ENCODE data around the gene NPEPL1.
"Not testable (repeated sequence)": the region's sequence is repeated elsewhere in the genome, so short reads cannot be mapped to it uniquely, and the experiment has no call there.

The NPEPL1 gene

GRCh38 chr20:58740356-58741308, 48.0 kb downstream of the NPEPL1 start:
- DNase-seq (ENCODE audit: low read depth in 2 of 2): no peak

DNA sequence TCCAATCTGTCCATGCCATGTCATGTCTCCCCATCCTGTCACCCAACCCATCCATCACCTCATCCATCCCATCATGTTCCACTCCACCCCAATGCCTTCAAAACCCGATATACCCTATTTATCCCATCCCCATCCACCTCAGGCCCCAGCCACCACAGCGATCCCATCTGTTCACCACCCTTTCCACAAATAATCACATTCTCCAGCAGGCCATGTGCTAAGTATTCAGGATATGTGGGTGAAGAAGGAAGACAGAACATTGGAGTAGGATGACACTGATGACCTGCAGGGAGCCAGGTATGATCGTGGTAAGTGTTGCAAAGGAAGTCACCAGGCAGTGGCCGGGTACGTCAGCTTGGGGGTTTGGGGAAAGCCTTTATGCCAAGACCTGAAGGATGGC, 48.8 kb downstream of the NPEPL1 start:
- DNase-seq (ENCODE audit: low read depth in 2 of 2): no peak

DNA sequence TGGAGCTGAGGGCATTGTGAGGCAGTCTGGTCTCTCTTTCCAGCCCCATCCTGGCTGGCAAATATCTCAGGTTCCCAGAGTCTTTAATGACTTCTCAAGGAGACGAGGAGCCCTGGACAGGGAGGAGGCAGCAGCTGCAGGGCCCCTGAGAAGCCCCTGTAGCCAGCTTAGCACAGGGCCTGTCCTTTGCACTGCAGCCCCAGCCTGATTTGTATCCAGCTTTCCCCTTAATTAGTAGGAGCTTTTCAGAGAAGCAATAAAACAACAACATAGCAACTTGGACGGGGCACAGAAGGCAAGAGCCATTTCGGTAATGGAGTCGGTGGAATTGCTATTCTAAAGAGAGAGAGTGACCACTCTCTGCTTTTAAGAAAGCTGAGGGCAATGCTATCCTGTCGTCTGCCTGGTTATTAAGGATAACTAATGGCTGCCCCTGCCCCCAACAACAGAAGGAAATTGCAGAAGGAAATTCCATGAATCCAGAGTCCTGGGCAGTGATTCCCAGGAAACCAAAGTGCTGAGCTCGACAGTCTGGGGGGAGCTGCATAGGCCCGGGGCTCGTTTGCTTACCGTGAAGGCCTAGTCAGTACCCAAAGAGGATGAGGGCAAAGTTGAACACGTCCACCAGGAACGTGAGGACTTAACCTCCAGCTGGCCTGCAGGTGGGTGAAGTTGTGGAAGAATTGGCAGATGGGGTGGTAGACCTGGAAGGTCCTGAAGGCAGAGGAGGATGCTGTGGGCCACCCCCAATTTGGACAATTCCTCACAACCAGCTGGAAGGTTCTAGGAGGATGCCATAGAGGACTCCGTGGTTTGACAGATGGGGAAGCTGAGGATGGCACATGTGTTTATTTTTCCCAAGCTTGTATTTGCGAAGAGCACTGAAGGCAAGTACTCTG, 50.3 kb downstream of the NPEPL1 start:
- no peak for DNase-seq (ENCODE audit: low read depth in 2 of 2)

DNA sequence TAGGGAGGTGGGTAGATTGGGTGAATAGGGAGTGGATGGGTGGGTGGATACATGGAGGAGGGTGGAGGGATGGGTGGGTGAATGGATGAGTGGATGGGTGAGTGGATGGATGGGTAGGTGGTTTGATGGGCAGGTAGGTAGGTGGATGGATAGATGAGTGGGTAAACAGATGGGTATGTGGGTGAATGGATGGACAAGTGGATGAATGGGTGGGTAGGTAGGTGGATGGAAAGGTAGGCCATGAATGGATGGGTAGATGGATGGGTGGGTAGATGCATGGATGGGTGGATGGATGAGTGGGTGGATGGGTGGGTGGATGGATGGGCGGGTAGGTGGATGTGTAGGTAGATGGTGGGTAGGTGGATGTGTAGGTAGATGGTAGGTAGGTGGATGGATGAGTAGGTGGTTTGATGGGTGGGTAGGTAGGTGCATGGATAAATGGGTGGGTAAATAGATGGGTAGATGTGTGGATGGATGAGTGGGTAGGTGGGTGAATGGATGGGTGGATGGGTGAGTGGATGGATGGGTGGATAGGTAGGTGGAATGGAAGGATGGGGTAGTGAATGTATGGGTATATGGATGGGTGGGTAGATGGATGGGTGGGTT, 51.4 kb downstream of the NPEPL1 start:
- DNase-seq (ENCODE audit: low read depth in 2 of 2): no peak

- DNase-seq (ENCODE audit: low read depth in 2 of 2): no peak
These were observed 52.2 kb downstream of the NPEPL1 start for GRCh38 chr20:58744836-58745235.

DNA sequence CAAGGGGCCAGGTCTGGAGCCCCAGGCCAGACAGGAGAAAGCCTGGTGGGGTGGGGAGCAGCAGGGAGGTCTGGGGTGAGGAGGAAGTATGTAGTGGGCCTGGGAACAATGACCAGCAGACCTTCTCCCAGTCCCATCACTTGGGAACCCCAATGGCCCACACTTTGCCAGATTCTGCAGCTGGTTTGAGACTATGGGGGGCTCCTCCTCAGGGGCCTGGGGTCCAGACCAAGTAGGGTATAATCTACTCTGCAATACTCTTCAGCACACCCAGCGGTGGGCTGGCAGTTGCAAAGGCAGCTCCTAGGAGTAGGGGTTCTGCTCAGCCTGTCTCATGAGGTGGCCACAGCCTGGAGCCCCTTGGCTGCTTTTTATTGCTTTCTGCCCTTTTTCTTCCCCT, 52.8 kb downstream of the NPEPL1 start:
- no peak for DNase-seq (ENCODE audit: low read depth in 2 of 2)

DNA sequence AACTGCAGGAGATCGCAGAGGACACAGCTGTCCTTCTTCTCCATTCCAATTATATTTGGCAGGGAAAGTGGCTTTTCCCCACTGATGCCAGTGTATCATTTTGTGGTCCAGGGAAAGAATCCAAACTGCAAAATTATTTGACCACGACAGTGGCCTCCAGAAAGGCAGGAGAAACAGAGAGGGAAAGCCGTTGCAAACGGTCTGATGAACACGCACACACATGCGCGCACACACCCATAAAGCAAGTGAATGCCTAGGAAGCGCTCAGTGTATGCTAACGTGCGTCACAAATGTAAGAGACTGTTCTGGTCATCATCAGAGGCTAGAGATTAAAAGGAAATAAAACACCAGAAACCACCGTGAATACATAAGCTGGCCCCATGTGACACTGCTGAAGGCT, 54.0 kb downstream of the NPEPL1 start:
- DNase-seq (ENCODE audit: low read depth in 2 of 2): no peak

DNA sequence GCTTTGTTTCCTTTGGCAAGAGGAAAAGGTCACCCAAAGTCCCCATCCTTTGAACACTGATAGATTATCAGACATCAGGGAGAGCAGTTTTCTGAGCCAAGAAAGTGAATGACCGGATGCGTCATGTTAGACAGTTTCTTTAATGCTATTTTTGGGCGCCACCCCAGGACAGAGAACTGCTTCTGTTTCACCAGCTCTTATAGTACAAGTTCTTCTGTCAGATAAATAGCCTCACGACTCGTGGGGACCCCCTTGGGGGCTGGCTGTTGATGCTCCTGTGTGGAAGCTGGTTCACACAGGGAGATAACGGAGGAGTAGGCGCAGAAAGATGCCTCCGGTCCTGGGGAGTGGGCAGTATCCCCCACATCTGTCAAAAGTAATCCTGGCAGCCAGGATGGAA, 54.6 kb downstream of the NPEPL1 start:
- DNase-seq (ENCODE audit: low read depth in 2 of 2): no peak

- no peak for DNase-seq (ENCODE audit: low read depth in 2 of 2)
These were observed 56.0 kb downstream of the NPEPL1 start for GRCh38 chr20:58748618-58749017.

DNA sequence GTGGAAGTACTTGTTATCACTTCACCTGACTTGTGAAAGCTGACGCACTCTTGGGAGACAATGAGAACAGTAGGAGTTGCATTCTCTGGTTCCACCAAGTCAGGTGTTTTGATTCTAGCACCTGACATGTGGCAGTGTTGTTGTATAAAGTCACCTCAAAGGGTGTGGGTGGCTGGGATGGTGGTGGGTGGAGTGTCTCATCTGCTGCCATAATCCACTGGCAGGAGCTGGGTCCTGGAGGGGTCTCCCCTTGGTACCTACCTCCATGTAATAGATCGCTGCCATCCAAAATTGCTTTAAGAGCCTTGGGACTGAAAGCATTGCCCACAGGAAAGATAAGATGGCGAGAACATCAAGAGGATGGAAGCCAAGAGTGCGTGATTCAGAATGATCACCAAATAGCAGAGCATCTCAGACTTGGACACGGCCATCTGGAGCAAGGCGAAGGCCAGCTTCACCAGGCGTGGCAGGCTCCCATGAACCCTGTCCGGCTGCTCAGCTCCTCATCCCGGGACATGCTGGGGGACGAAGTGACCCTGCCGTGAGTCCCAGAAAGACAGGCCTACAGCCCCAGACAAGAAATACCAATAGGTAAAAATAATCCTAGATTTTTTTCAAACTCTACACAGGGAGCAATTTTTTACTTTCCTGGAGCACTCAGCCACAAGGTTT, 56.6 kb downstream of the NPEPL1 start:
- DNase-seq (ENCODE audit: low read depth in 2 of 2): no peak

GRCh38 chr20:58749979-58750378, 57.4 kb downstream of the NPEPL1 start:
- DNase-seq (ENCODE audit: low read depth in 2 of 2): no peak

DNA sequence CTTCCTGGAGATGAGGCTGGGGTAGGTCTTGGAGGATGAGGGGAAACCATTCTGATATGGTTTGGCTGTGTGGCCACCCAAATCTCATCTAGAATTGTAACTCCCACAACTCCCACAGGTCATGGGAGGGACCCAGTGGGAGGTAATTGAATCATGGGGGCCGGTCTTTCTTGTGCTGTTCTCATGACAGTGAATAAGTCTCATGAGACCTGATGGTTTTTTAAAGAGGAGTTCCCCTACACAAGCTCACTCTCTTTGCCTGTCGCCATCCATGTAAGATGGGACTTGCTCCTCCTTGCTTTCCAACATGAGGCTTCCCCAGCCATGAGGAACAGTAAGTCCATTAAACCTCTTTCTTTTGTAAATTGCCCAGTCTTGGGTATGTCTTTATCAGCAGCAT, 58.1 kb downstream of the NPEPL1 start:
- DNase-seq (ENCODE audit: low read depth in 2 of 2): not testable (repeated sequence)

DNA sequence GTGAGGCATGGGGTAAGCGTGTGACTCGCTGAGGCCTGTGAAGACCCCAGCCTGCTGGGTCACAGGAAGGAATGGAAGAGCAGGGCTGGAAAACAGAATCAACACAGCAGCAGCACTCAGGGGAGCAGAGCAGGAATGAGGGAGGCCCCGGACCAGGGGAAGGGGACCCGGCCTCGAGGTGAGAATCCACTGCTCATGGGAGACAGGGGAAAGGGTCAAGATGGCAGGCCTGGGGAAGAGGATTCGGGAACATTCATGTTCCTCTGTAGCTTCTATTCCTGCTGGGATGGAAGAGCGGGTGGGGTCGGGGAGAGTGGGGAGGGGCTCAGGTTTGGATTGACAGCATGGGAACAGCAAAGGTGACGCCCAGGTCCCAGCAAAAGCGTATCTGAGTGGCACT, 59.4 kb downstream of the NPEPL1 start:
- DNase-seq (ENCODE audit: low read depth in 2 of 2): no peak

DNA sequence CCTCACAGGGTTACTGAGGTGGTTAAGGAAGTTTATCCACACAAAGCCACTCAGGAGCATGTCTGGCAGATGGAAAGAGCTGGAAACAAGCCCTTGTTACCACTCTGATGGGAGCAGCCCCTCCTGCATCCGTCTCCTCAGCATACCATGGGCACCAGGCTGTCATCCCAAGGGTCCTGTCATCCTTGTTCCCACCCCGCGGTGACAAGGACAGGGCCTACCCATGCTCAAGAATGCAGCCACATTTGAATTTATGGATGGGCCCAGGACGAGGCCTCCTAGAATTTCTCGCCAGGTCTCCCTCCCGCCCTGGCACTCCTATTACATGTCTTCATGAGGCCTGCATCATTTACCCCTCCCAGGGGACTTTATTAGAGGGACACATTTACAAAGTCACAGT, 60.0 kb downstream of the NPEPL1 start:
- no peak for DNase-seq (ENCODE audit: low read depth in 2 of 2)

DNA sequence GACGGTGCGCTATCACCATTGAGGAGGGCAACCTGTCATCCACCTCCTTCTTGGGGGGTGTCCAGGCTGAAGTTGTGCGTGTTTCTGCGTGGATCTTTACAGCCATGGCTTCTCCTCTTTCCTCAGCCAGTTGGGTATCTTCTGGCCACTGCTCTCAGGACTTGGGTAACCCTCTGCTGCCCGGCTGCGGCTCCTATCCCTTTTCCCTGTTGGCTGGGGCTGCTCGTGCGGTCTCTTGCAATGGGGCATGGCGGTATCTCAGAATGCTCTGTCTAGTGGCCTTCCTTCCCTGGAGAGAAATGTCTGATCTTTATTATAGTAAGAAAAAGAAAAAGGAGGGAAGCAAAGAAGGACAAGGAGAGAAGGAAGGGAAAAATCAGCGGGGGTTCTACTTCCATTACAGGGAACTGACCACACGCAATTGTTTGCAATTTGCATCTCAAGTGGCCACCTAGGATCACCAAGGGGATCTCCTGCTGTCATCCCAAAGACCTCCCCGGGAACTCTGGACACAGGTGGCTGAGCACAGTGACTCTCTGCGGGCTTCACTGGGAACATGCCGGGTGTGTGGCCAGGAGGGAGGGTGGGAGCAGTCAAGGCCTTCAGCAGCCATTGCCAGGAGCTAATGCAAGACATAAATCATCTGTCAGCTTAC, 60.8 kb downstream of the NPEPL1 start:
- DNase-seq (ENCODE audit: low read depth in 2 of 2): no peak

DNA sequence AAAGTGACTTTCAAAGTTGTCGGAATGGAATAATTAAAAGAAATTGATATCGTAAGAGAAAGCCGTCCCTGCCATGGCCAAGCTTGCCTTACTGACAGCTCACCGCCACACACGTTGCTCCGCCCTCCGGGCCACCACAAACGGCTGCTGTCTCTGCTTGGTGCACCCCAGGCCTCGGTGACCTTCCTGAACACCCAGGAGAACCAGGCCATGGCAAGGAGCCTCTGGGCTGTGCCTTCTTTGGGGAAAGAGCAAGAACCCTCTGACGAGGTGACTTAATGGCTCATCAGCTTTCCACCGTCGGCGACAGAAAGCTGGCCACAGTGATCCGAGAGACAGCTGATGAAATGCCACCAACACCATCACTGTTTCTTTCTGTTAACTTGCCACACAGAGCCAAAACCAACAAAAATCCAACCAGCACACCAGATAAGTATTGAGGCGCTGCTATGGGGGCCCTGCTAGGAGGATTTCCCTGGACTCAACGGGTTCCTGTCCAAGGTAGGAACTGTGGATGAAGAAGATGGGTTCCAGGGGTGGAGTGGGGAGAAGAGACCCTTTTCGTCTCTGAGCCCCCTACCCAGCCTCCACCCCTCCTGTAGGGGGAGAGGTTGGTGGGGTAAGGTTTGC, 61.4 kb downstream of the NPEPL1 start:
- no peak for DNase-seq (ENCODE audit: low read depth in 2 of 2)

DNA sequence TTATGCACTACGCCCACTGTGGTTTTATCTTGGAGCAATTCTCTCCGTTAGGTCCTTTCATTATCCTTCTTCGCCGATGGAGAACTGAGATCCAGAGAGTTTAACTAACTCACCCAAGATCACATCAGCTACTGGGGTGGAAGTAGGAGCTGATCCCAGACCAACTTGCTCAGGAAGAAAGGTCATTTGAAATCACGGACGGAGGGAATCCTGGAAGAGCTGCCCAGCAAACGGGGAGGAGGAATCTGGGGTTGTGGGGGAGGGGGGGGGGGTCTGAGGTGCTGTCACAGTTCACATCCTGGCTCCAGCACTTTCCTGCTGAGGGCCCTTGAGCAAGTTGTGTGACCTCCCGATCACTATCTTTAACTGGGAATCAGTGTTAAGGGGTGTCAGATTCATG, 62.0 kb downstream of the NPEPL1 start:
- no peak for DNase-seq (ENCODE audit: low read depth in 2 of 2)

- DNase-seq (ENCODE audit: low read depth in 2 of 2): no peak
These were observed 62.6 kb downstream of the NPEPL1 start for GRCh38 chr20:58755062-58755697.

- DNase-seq (ENCODE audit: low read depth in 2 of 2): no peak
These were observed 63.3 kb downstream of the NPEPL1 start for GRCh38 chr20:58755766-58756449.

- no peak for DNase-seq (ENCODE audit: low read depth in 2 of 2)
These were observed 63.8 kb downstream of the NPEPL1 start for GRCh38 chr20:58756450-58756775.
